ENCODE data around the gene FBL.
"Not testable (repeated sequence)": the region's sequence is repeated elsewhere in the genome, so short reads cannot be mapped to it uniquely, and the experiment has no call there.

FBL gene

DNA sequence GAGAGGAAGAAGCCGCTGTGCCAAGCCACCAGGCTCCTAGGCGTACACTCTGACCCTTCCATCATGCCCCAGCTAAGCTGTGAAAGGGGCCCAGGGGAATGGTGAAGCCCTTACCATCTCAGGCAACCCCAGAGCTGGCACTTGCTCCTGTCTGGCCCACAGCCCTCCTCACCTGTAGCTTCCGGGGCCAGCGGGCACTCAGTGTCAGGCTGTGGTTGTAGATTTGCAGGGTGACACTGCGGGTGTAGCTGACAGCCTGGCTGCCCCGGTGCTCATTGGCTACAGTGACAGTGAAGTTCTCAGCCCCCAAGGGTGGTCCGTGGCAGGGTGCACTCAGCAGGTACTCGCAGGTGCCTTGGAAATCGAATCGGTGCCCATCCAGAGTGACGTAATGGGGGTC, 30.3 kb upstream of the FBL start:
- not testable (repeated sequence) for DNase-seq

DNA sequence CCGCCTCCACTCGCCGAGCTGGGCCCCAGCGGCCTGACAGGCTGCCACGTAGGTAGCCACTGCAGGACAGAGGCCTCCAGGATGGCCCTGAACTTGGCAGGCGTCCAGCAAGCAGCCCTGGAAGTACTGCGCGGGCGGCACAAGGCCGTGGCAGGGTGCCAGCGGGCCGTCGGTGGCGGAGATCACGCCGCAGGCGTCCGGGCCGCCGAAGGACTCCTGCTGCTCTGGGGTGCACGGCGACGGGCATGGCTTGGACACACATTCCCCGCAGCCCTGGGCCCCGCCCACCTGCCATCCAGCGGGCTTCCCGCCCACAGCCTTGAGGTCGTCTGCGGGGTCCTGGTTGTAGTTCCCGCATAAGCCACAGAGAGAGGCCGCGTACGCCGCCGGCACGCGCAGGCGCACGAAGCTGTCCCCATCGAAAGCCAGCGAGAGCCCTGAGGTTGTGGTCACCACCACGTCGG, 29.3 kb upstream of the FBL start:
- DNase-seq: not testable (repeated sequence)

DNA sequence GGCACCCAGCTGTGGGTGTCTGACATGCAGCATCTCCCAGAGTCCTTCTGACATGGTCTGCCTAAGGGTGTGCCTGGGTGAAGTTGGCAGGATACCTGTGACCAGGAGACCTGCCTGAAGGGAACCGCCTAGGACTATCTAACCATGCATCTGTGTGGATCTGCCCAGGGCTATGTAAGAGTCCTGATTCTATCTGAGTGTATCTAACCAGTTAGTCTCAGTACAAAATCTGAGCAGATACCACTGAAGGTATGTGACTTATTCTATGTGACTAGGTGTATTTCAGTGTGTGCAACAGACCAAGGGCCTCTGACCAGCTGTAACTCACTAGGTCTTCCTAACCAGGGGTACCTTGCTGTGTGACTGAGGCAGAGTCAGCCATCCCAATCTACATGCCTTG, 28.2 kb upstream of the FBL start:
- DNase-seq: no peak

DNA sequence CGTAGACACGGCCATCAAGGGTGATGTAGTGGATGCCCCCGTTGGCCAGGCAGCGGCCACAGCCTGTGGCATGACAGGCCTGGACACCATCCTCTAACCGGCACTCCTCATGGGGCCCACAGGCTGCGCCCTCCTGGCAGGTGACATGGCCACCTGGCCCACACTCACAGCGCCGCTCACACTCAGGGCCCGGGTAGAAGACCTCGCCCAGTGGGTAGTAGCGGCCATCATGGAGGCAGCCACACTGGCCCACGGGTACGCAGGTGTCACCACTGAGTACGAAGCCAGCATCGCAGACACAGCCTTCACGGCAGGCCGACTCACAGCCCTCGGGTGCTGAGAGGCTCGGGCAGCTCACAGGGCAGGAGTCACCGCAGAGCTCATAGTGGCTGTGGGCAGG, 27.2 kb upstream of the FBL start:
- no peak for DNase-seq

DNA sequence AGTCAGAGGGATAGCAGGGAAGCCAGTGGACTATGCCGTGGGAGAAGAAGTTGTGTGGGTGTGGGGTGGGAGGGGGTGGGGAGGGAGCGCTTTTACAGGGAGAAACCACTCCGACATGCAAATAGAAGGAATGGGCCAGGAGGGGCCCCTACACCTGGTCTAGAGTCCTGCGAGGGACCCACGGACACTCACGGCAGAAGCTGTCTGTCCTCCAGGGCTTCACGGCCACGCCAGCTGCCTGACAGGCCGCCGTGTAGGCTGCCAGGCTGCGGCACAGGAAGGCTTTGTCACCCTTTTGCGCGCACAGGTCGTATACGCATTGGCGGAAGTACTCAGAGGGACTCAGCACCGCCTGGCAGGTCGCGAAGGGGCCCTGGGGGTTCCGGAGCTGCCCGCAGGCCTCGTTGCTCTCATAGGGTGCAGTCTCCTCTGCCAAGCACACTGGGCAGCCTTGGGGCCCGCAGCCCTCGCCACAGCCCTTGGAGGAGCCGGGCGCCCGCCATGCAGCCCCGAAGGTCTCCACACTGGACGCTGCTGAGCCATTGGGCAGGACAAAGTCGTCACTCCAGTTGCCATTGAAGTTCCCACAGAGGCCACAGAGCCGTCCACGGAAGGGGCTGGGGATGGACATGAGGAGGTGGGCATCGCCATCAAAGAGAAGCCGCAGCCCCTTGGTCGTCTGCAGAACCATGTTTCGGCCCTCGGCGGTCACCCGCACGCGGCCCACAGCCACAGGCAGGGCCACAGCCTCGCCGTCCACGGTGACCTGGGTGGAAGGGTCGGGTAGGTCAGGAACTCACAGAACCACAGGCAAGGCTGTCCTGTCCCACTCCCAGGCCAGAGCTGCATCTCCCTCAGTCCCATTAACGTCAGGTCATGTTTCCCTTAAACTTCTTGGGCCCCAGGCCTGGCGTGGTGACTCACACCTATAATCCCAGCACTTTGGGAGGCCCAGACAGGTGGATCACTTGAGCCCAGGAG, 26.0 kb upstream of the FBL start:
- no peak for DNase-seq

DNA sequence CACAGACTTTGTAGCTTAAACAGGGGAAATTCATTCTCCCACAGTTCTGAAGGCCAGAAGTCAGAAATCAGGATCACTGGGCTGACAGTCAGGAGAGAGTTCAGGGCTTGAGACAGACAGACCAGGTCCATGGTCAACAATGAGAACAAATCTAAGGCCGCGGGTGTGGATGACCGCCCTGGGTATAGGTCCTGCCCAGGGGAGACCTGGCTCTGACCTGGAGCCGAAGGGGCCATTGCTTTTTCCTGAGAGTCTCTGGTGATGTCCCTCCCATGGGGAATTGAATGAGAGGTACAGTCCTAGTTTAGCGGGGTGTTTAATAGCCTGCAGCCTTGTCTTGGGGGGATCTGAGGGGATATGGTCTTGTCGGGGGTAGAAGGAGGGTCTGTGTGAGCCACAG, 25.2 kb upstream of the FBL start:
- no peak for DNase-seq

DNA sequence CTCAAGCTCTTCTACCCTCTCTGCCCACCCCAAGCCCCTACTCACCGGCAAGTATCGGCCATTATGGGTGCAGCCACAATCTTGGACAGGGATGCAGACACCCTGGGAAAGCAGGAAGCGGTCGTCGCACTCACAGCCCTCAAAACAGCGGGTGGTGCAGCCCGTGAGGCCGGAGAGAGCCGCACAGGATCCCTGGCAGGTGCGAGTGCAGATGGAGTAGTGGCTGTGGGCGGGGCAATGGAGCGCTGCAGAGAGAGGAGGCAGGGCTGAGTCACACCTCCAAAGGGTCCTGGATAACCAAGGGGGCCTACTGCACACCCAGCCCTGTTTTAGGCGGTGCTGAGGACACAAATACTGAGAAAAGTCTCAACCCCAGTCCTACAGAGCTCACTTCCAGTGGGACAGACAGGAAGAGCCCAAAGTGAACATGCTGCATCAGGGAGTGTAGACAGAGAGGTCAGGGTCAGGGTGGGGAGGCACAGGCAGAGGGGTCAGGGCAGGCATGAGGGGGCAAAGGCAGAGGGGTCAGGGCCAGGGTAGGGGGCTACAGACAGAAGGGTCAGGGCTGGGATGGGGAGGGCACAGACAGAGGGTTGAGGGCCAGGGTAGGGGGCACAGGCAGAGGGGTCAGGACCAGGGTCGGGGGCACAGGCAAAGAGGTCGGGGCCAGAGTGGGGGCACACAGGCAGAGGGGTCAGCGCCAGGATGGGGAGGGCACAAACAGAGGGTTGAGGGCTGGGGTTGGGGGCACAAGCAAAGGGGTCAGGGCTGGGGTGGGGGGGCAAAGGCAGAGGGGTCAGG, 24.2 kb upstream of the FBL start:
- no peak for DNase-seq

DNA sequence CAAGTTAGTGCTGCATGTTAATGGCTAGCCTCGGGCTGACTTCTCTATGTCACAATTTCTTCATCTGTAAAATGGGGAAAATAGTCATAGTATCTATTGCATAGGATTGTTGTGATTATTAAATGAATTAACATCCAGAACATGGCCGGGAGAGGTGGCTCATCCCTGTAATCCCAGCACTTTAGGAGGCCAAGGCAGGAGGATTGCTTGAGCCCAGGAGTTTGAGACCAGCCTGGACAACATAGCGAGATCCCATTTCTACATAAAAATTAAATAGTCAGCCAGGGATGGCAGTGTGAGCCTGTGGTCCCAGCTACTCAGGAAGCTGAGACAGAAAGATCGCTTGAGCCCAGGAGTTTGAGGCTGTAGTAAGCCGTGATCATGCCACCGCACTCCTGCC, 21.8 kb upstream of the FBL start:
- DNase-seq: no peak

DNA sequence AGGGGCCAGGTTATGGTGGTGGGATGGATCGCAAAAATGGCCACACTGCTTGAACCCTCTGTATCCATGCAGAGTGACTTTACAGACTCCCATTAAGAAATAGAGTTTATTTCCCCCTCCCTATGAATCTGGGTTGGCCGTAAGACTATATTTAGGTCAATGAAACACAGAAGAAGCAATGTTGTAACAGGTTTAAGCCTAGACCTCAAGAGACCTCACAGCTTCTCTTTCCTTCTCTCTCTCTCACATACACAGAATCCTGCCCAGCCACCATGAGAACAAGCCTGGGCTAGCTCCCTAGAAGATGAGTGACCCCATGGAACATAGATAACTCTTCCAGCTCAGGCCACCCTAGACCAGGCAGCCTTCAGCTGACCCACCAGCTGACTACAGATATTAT, 21.0 kb upstream of the FBL start:
- DNase-seq: no peak

DNA sequence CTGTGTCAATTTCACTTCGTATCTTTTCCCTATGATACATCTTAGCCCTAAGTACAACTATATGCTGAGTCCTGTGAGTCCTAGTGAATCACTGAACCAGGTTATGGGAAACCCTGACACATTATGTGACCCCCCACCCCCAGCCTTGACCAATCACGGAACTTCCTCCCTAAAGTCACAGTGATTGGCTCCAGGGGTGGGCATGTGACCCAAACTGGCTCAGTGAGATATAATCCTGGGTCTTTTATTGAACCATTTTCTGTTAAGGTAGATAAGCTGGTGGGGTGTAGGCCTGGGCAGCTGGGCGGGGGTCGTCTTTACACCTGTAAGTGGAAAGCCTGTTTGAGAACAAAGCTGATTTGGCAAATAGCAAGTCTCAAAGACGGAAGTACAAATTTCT, 19.8 kb upstream of the FBL start:
- no peak for DNase-seq

DNA sequence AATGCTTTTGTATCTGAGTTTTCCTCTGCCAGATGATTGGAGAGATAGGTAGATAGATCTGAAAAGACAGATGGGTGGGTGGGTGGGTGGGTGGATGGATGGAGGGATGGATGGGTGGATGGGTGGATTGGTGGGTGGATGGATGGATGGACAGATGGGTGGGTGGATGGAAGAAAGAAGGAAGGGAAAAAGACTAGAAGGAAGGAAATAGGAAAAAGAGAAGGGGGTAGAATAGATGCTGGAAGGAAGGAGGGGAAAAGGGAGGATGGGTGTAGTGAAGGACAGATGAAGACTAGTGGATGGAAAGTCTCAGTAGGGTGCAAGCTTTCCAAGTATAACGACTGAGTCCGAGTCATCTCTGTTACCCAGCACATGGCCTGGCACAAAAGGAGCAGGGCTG, 19.0 kb upstream of the FBL start:
- no peak for DNase-seq

DNA sequence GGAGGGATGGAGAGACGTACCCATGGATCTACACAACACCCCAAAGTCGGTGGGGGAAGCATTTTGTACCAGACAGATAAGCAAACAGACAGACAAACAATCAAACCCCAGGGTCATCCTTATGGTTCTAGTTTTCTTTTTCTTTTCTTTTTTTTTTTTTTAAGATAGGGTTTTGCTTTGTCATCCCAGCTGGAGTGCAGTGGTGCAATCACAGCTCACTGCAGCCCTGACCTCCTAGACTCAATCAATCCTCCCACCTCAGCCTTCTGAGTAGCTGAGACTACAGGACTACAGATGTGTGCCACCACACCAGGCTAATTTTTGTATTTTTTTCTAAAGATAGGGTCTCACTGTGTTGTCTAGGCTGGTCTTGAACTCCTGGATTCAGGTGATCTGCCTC, 17.9 kb upstream of the FBL start:
- no peak for DNase-seq

DNA sequence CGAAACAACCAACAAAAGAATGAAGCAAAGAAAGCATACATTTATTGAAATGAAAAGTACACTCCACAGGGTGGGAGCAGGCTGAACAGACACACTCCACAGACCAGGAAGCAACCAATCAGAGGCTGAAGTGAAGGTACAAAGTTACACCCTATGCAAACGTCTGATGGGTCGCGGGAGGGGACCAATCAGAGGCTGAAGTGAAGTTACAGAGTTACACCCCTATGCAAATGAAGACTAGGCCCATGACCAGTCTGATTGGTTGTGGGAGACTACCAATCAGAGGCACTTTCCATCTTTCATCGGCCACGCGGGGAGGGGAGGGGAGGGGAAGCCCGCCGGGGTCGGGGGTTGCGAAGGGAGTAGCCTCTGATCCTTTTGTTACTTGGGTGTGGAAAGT, 12.4 kb upstream of the FBL start:
- no peak for DNase-seq

DNA sequence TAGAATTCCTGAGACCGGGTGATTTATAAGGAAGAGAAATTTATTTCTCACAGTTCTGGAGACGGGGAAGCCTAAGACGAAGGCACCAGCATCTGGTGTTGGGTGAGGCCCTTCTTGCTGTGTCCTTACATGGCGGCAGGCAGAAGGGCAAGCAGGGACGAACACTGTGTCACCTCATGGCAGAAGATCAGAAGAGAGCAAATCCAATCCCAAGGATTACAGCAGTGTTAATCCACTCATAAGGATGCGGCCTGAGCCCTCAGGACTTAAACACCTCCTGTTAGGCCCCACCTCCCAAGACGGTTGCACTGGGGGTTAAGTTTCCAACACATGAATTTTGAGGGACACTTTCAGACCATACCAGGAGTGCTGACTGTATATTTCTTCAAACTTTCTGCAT, 6.7 kb upstream of the FBL start:
- DNase-seq: no peak

DNA sequence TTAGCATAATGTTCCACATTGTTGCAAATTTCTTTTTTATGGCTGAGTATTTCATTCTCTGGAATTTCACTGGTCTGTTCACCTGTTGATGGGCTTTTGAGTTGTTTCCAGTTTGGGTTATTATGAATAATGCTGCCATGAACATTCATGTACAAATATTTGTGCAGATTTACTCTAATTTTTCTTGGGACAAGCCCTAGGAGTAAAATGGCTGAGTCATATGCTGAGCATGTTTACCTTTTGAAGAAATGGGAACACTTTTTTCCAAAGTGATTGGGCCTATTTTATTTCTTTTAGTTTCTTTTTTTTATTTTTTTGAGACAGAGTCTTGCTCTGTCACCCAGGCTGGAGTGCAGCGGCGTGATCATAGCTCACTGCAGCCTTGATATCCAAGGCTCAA, 4.7 kb upstream of the FBL start:
- DNase-seq: no peak

DNA sequence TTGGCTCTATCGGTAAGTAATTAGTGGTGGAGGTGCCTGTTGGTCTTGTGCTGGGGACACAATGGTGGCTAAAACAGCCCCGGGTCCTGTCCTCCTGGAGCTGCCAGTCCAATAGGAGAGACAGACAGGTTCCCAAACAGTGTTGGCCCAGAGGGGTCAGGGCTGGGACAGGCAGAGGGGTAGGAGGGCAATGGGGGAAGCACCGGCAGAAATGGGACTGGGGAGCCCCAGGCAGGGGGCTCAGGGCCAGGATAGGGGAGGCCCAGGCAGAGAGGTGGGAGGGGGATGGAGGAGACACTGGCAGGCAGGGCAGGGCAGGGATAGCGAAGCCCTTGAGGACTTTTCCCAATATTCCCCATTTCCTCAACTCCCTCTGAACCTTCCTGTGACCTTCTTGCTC, 2.2 kb upstream of the FBL start:
- no peak for DNase-seq

DNA sequence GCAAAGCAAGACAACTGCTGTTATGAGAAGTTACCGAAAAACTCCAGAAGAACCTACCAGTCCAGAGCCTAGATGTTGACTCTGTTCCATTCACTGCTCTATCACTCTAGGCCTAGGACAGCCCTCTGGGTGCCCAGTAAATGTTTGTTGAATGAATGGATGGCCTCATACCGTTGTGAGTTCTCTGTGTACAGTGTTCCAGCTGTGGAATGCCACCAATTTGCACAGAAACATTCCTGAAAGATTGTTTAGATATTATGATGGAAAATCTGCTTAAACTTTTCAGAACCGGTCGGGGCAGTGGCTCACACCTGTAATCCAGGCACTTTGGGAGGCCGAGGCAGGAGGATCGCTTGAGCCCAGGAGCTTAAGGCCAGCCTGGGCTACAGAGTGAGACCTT, 1.3 kb upstream of the FBL start:
- no peak for DNase-seq

DNA sequence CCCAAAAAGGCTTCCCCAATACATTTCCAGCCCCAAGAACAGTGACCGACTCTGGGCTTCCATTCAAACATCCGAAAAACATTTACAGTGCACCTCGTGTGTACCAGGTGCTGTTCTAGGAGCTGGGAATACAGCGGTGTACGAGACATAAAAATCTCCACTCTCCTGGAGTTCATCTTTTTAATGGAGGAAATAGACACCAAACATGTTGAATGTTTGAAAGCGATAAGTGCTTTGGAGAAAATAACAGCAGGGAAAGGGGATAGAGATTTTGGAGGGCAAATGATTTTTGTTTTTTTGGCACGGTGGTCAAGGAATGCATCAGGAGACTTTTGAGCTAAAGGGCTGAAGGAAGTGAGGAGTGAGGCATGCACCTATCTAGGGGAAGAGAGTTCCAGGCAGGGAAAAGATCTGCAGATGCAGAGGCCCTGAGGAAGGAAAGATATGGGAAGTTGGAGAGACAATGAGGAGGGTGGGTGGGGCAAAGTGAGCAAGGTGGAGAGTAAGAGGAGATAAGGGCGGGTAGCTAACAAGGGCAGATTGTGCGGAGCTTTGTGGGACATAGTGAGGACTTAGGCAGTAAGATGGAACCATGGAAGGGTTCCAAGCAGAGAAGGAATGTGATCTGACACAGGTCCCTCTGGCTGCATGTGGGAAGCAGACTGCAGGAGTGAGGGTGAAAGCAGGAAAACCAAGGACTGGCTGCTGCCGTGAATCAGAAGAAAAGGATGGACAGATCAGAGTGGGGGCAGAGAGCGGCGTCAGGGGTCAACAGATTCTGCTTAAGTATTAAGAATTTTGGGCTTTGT, 703 bp upstream of the FBL start:
- DNase-seq: no peak

DNA sequence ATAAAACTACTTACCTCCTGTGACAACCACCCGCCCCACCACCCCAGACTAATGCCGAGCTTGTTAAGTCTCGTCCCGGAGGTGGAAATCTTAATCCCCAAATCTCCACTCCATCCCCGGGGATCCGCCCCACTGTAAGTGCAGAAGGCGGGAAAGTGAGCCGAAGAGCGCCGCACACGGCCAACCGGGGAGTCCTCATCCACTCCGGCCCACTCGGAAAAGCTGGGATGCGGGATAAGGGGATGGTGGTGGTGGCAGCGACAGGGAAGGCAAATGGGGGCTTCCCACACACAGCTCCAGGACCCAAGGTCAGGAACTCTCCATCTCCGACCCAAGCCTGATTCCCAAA, 621 bp downstream of the FBL start:
- no peak for DNase-seq

DNA sequence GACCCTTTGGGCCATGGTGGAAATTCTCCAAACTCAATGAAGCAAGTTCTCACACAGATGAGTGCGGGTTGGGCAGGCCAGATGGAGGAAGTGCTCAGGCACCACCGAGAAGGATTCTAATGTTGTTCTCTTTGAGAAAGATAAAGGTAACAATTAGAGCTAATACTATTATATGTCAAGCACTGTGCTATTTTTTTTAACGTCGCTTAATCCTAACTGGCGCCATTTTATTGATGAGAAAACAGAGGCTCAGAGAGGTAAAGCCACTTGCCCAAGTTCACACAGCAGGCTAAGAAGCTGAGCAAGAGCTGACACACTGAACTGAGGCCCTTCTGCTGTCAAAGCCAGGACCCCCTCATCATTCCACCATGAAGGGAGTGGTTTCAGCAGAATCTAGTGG, 1.0 kb downstream of the FBL start:
- DNase-seq: no peak

DNA sequence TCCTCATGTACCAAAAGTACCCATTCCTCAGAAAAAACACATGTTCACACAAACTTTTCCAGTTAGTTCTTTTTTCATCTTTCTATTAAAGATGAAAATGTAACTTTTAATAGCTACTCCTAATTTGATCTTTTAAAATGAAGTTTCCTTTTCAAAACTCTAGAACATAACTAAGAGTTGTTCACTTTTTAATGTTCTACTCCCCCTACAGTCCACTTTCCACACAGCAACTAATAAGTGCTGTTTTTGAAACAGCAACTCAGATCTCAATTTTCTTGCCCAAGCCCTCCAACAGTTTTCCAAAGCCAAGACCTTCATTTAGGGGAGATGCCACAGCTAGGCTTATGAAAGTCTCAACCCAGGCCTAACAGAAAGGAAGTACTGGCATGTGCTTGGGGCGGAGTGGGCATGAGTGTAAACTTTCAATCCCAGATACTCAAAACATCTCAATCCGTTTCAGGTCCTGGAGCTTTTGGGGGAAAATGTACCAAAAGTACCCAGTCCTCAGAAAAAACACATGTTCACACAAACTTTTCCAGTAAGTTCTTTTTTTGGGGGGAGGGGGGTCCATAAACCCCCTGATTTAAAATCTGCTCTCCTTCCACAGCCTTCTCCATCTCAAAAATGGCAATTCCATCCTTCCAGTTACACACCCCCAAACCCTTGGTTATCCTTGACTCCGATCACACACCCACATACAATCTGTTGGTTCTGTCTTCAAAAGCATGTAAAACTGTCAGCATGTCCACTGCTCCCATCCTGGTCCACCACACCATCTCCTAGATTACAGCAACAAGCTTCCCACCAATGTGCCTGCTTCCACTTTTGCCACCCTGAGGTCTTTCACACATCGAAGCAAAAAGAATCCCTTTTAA, 2.0 kb downstream of the FBL start:
- peak; percentile 46 to 68 for DNase-seq

Measured in inflammatory macrophage (primary cell).